ENCODE results near the gene EFNA2. TPM values are rescaled to one million over a fixed set of nuclear protein-coding genes. Genes with fewer than 3 reads are reported as not detected.

Gene EFNA2
- total RNA-seq, 1 donor from 2014 or later, result not detected

GRCh38 chr19:1295169-1296012 lies 9.7 kb downstream of the EFNA2 start:
- ChIA-PET CTCF (no interaction called here), POLR2A (no interaction called here)
- H3K4me1 Mint-ChIP-seq, result peaks cover 9% of the 10 kb centered on the region
- no peak for DNase-seq
- H3K27ac Mint-ChIP-seq, result no peak overlapping the region
- H3K4me3 Mint-ChIP-seq, result no peak overlapping the region
- H3K9me3 Mint-ChIP-seq, result no peaks in the 10 kb centered on the region
- no peaks in the 10 kb centered on the region for H3K36me3 Mint-ChIP-seq (ENCODE audit: low read depth)
- TF ChIP-seq, protein P1, sequence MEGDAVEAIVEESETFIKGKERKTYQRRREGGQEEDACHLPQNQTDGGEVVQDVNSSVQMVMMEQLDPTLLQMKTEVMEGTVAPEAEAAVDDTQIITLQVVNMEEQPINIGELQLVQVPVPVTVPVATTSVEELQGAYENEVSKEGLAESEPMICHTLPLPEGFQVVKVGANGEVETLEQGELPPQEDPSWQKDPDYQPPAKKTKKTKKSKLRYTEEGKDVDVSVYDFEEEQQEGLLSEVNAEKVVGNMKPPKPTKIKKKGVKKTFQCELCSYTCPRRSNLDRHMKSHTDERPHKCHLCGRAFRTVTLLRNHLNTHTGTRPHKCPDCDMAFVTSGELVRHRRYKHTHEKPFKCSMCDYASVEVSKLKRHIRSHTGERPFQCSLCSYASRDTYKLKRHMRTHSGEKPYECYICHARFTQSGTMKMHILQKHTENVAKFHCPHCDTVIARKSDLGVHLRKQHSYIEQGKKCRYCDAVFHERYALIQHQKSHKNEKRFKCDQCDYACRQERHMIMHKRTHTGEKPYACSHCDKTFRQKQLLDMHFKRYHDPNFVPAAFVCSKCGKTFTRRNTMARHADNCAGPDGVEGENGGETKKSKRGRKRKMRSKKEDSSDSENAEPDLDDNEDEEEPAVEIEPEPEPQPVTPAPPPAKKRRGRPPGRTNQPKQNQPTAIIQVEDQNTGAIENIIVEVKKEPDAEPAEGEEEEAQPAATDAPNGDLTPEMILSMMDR (IDR thresholded peaks at IDR 0.05), result no peak
- peak; percentile 67 for ATAC-seq (ENCODE audit: low read depth)
- H3K27me3 Mint-ChIP-seq, result peaks cover 11% of the 10 kb centered on the region
- intact Hi-C loops (cut with micrococcal nuclease), result no loop called here

DNA sequence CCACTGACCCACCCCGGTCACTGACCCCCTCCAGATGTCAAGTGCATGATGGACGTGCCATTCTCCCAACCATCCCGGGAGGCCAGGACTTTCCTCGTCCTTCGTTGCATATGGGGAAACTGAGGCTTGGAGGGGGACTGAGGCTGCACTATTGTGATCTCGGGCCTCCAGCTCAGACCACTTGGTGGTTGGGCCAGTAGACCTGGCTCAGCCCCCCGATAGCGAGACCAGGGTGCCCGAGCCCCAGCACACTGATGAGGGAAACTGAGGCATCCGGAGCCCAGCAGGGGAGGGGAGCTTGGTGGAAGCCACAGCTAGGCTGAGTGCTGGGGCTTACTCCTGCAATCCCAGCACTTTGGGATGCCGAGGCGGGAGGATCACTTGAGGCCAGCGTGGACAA lies 10.4 kb downstream of the EFNA2 start:
- Mint-ChIP-seq H3K4me3 (no peak overlapping the region), H3K9me3 (no peaks in the 10 kb centered on the region), H3K27me3 (peaks cover 11% of the 10 kb centered on the region), H3K4me1 (peaks cover 9% of the 10 kb centered on the region), H3K27ac (no peak overlapping the region), H3K36me3 (ENCODE audit: low read depth) (no peaks in the 10 kb centered on the region)
- ATAC-seq (ENCODE audit: low read depth), result no peak
- ChIA-PET CTCF (interaction anchor here (0.5 kb wide), 1 partner anchor 76 kb away, joined by 3 read pairs; no protein-coding TSS in a partner anchor), POLR2A (no interaction called here)
- intact Hi-C loops (cut with micrococcal nuclease), result no loop called here
- TF ChIP-seq, protein P1 (IDR thresholded peaks at IDR 0.05), result no peak
- no peak for DNase-seq

GRCh38 chr19:1296575-1297271 lies 11.1 kb downstream of the EFNA2 start:
- peaks cover 11% of the 10 kb centered on the region for H3K27me3 Mint-ChIP-seq
- H3K4me1 Mint-ChIP-seq, result peaks cover 9% of the 10 kb centered on the region
- CTCF ChIA-PET, result interaction anchor here (0.5 kb wide), 1 partner anchor 75 kb away, joined by 3 read pairs; no protein-coding TSS in a partner anchor
- intact Hi-C loops (cut with micrococcal nuclease), result no loop called here
- H3K27ac Mint-ChIP-seq, result no peak overlapping the region
- H3K36me3 Mint-ChIP-seq (ENCODE audit: low read depth), result no peaks in the 10 kb centered on the region
- ATAC-seq (ENCODE audit: low read depth) (no peak), DNase-seq (no peak)
- POLR2A ChIA-PET, result no interaction called here
- no peaks in the 10 kb centered on the region for H3K9me3 Mint-ChIP-seq
- TF ChIP-seq, protein P1 (IDR thresholded peaks at IDR 0.05), result no peak
- H3K4me3 Mint-ChIP-seq, result no peak overlapping the region

GRCh38 chr19:1298235-1298634 lies 12.6 kb downstream of the EFNA2 start:
- ChIA-PET CTCF (no interaction called here), POLR2A (no interaction called here)
- DNase-seq, result no peak
- peaks cover 5% of the 10 kb centered on the region for H3K27me3 Mint-ChIP-seq
- TF ChIP-seq, protein P1 (IDR thresholded peaks at IDR 0.05), result no peak
- H3K4me1 Mint-ChIP-seq, result no peaks in the 10 kb centered on the region
- no peaks in the 10 kb centered on the region for H3K36me3 Mint-ChIP-seq (ENCODE audit: low read depth)
- H3K27ac Mint-ChIP-seq, result no peak overlapping the region
- intact Hi-C loops (cut with micrococcal nuclease), result no loop called here
- H3K9me3 Mint-ChIP-seq, result no peaks in the 10 kb centered on the region
- ATAC-seq (ENCODE audit: low read depth), result no peak
- H3K4me3 Mint-ChIP-seq, result no peak overlapping the region

DNA sequence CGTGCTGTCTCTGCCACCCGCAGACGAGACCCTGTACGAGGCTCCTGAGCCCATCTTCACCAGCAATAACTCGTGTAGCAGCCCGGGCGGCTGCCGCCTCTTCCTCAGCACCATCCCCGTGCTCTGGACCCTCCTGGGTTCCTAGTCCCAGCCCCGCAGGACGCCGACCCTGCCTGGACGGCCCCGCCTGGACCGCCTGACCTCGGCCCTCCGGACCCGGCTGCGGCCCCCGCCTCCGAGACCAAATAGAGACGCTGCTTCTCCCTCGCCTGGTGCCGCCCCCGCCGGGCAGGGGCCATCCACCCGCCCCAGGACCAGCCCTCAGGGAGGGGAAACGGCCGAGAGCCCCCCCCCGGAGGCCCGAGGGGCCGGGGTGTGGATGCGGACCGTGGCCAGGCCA lies 14.1 kb downstream of the EFNA2 start:
- intact Hi-C loops (cut with micrococcal nuclease), result no loop called here
- H3K27me3 Mint-ChIP-seq, result no peaks in the 10 kb centered on the region
- H3K27ac Mint-ChIP-seq, result no peak overlapping the region
- H3K36me3 Mint-ChIP-seq (ENCODE audit: low read depth), result no peaks in the 10 kb centered on the region
- TF ChIP-seq, protein P1 (IDR thresholded peaks at IDR 0.05), result no peak
- peaks cover 2% of the 10 kb centered on the region for H3K4me1 Mint-ChIP-seq
- ATAC-seq (ENCODE audit: low read depth) (no peak), DNase-seq (no peak)
- H3K9me3 Mint-ChIP-seq, result no peaks in the 10 kb centered on the region
- POLR2A ChIA-PET, result no interaction called here
- CTCF ChIA-PET, result no interaction called here
- no peak overlapping the region for H3K4me3 Mint-ChIP-seq
